HG03521 (cell line): ENCODE results near the gene COL18A1.

Source experiments
- ATAC-seq: cut with Tn5 transposase; IDR thresholded peaks from one replicate; pipeline ENCODE4 v1.9.1; 2021; ENCODE audit warnings: mild to moderate bottlenecking, moderate library complexity; ENCODE audit not compliant: unreplicated experiment

COL18A1 gene

DNA sequence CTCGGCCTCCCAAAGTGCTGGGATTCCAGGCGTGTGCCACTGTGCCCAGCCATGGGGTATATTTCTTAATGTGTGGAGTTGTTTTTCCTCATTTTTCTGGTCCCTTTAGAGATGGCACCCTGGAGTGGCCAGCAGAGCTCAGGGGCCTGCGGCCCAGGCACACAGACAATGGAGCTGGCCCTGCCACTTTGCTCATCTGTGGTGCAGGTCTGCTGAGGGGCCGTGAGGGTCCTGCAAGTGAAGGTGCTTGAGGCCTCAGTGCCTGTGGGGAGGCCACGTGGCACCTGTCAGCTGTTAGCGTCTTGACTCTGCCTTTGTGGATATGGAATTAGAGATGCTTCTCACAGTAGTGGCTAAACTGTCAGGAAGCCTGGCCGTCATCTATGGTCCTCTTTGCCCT is 7.5 kb downstream of the COL18A1 start:
- ATAC-seq, result no peak

DNA sequence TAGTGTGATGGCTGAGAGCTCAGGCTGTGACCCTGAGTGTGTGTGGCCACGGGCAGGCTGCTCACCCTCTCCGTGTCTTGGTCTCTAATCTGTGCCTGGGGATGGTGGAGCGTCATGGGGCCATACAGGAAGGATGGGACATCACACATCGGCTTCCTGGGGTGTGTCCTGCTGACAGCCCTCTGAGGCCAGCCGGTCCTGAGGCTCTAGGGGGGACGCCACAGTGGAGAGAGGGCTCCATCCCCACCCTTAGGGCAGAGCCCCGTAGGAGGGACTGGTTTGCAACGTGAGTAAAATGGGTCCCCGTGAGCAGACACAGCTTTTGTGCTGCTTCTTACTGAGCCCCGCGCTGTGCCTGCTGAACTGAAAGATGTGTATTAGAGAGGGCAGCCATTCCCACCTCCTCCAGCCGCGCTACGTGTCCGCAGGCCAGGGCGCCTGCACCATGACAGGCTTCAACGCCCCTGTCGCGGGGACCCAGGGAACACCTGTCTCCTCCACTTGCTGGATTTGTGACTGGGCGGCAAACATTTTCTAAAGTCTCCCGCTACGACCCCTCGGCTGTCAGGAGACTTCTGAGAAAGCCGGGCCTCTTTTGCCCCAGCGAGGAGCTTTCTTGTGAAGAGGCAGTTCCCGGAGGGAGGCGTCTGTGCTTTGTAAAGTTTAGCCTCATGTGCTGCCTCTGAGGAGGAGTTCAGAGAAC is 8.1 kb downstream of the COL18A1 start:
- no peak for ATAC-seq

DNA sequence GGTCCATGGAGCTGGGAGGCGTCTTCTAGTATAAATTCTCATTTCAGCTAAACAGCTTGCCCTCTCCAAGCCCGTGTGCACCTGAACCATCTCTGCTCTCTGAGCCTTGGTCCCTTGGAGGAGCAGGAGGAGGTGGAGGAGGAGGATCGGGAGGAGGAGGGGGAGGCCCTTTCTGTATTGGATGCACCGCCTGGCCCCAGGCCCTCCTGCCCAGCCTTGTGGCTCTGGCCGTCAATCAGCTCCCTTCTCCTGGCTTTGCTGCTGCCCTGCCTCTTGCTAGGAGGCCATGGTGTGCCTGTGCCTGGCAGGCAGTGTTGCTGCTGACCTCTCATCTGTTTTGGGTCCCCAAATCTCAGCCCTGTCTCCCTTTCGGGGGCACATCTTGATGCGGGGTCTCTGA is 9.0 kb downstream of the COL18A1 start:
- ATAC-seq, result no peak

DNA sequence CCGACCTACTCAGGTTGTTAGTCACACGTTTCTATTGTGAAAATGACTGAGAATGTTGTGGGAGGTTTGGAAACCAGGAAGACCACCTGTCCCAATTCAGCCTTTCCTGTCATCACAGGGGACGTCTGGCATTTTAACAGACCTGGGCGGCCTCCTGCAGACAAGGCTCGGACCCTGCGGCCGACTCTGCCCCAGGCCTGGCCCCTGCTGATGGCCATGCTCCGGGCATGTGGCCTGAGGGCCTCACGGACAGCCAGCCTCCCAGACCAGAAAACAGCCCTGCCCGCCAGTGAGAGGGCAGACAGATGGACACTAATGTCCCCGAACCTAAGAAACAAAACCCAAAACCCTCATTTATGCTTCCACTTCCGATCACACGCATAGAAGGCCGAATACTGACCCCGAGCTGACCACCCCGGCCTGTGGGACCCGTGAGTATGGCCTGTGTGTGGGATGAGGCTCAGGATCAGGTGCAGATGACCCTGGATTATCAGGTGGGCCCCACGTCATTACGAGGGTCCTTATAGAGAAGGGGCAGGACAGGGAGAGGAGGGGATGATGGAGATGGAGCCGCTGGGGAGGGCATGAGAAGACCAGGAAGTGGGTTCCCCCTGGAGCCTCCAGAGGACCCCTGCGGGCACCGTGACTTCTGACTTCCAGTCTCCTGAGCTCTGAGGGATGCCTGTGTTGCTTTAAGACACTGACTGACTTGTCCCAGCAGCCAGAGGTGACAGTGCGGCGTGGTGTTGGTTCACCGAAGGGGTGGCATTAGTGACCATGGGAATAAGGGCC is 9.6 kb downstream of the COL18A1 start:
- ATAC-seq, result no peak

DNA sequence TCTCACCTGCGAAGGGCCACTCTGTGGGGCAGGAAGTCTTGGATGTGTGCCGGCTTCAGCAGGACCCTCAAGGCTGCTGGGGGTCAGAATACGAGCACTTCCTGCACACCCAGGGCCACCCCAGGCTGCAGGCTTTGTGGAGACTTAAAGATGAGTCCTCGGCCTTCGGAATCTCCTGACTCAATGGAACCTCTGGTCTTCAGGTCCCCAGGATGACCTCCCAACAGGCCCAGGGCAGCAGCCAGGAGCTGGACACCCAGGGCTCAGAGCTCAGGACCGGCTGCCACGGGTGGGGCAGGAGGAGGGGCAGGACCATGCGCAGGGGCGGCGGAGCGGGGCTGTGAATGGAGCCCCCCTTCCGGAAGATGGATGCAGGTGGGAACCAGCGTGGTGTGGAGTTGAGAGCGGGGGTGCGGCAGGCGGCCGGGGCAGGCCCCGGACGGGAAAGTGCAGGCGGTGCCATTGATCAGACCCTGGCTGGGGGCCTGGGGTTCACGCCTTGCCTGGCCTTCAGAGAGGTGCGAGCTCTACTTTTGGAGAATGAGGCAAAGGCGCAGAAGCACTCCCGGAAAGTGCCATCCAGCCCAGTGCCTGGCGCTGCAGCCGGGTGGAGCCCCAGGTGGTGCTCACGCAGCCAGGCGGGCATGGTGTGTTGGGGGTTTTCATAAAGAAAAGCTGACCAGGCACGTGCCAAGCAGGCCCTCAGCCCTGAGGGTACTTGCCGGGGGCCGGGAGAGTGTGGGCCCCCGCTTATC is 10.4 kb downstream of the COL18A1 start:
- no peak for ATAC-seq

DNA sequence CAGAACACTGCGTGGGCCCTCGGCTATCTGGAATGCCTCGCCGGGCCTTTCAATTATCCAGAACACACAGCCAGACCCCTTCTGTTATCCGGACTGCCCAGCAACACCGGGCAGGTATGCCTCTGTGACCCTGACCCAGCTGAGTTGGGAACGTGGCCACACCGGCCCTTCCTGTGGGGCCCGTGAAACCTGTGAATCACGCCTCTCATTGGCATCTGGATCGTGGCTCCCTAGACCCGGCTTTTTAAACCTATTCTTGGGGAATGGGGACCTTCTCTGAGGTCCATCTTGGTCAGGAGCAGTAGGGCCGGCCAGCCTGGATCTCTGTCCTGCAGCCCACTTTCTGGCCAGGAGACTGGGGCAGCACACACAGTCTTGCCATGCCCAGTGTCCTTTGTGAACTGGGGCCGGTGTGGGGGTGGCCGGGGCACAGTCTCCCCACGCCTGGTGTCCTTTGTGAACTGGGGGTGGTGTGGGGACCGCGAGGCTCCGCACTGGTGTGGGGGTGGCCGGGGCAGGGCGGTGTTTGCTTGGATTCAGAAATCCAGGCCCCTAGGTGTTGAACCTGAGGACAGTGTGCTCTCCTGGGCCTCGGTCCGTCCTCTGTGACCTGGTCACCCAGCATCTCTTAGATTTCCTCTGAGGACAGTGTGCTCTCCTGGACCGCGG is 11.1 kb downstream of the COL18A1 start:
- no peak for ATAC-seq

DNA sequence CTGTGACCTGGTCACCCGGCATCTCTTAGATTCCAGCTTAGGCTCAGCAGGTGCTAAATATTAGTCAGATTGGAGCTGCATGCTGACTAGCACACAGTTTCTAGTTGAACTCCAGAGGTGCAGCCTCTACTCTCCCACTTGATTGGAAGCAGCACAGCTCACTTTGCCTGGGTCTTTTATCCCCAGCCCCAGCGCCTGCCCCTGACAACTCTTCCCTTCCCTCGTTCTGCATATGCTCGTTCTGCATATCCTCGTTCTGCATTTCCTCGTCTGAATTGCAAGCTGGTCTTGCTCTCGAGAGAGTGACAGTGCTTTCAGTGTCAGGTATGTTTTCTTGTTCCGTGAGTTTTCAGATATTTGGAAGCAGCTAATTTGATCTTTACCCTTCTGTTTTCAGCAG is 11.7 kb downstream of the COL18A1 start:
- ATAC-seq, result no peak

DNA sequence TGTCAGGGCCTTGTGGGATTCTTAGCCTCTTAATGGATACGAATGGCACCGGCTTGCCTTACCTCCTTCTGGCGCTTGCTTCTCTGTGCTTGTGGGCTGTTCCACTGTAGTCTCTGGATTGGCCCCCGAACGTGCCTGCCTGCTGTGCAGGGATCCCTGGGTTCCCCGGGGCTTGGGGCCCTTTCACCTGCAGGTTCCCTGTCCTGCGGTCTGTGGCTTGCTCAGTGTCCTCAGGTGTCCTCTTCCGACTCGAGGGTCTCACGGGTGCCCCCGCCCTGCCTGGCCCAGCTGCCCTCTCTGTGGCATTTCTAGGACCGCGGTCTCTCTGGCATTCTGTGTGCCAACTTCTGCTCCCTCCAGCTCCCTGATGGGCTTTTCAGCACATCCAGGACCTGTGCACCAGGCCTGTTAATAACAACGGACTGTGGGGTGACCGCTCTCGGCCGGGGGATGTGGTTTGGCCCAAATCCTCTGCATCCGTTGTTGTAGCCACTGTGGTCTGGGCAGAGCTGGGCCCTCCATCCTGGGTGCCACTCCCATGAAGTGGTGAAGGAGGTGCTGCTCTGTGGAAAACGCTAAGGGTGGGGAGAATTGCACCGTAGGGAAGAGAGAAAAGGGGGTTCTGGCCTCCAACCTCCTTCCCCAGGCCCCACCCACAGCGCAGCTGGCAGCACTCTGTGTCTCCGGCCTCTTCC is 12.4 kb downstream of the COL18A1 start:
- no peak for ATAC-seq

DNA sequence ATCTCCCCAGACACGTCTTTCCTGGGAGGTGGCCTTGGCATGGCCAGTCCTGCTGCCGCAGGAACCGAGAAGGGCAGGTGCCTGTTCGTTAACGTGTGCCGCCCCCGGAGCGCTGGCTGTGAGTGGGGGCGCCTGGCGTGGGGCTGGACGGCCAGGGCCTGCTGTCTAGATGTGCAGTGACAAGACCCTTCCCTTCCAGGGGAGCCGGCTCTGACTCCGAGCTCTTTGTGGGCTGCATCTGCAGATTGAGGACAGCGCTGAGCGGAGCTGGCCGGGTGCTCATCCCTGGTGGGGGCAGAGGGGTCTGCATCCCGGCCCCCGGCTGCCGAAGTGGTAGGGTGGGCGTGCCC is 13.0 kb downstream of the COL18A1 start:
- ATAC-seq, result no peak

DNA sequence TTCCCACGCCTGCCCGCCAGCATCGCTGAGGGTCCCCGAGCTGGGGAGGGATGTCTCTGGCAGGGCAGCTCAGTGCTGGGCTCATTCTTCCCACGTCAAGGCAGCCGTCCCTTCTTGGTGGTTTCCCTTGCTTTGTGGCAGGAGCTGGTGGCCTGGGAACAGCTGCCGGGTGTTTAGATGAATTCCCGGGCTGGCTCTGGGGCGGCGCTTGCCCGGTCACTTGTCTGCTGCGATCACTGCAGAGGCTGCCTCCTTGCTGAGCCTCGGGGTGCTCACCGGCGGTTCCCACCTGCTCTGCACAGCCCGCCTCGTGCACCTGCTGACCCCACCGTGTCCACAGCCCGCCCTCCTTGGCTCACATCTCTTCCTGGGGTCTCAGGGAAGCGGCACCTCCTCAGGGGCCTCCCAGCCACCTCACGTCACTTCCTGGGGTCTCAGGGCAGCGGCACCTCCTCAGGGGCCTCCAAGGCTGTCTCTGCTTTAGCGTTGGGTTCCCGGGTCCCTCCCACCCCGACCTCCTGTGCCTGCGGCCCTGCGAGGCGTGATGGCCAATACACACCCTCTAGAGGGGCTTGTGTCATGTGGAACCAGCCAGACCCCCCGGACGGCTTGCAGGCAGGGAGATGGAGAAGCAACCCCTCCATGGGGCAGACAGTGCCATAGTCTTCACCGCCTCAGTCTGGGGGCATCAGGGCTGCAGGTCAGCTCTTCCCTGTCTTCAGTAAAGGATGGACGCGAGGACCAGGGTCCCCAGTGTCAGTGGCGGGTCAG is 13.5 kb downstream of the COL18A1 start:
- ATAC-seq, result no peak

DNA sequence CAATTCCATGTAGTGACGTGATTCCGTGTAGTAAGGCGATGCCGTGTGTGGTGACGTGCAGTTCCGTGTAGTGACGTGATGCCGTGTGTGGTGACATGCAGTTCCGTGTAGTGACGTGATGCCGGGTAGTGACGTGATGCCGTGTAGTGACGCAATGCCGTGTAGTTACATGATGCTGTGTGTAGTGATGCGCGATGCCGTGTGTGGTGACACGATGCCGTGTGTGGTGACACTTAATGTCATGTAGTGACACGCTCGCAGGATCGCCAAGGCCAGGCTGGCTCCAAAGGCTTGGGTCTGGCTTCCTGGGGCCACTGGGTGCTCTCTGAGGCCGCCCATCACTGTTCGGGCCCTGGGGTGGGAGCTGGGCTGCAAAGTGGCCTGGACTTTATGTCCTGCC is 14.2 kb downstream of the COL18A1 start:
- ATAC-seq, result no peak

DNA sequence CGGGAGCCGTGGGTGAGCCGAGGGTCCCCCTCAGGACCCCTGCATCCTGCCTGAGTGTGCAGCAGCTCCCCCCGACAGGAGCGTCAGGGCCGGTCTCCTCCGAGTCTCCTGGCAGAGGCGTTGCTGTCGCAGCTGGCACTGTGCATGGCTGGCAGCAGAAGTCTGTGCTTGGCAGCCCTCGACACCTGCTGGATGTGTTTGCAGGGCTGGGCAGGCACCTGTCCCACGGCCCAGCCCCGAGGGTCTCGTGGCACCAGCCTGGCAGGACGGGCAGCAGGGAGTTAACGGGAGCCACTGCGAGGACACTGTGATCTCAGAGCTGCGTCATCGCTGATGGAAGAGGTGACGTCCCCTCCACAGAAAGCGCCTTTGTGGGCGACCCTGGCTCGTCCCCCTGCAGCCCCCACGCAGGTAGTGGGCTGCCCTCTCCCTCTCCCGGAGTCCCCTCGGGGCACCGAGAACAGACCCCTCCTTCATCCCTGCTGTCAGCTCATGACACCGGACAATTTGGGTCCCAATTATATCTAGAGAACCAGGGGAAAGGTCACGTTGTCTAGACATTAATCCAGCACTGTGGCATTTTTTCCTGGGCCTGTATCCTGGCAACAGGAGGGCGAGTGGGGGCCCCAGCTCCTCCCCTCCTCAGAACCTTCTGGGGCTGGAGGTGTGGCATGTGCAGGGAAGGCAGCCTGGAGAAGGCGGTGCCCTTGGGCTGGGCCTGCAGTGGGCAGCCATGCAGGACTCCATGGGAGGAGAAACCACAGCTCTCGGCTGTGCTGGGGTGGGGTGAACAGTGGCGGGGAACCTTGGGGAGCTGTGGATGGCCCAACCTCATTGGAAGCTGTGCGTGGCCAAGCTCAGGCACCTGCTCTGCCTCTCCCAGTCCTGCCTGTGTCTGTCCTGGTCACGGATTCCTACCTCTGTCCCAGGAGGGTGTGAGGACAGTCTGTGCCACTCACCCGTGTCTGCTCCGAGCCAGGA is 15.4 kb downstream of the COL18A1 start:
- ATAC-seq, result no peak

DNA sequence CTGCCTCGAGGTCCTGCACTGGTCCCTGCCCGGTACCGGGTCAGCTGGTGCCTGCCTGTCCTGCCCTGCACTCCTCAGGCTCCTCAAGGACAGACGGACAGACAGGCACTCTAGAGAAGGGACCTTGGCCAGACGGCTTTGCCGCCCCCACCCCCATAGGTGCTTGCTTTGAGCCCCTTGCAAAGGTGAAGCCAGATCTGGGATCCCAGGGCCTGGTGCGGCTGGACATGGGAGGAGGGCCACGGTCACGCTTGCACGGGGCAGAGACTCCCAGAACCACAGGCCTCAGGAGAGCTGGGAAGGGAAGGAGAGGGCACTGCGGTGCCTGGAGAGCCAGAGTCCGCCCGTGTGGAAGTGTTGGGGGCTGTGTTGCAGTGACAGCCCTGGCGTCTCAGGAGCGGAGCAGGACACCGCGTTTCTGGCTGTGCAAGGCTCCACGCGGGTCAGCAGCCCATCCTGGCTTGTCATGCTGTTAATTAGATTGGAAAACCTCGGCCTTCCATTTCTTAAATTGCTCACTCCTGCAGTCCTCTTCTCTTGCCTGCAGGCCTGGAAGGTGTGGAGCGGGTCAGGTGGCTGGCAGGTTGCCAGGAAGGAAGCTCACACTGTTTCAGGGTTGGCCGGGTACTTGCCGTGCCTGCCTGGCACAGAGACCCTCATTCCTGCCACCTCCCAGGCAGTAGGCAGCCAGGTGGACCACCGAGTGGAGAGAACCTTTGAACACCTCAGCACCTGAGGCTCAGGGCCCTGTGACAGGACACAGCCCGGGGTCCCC is 16.3 kb downstream of the COL18A1 start:
- no peak for ATAC-seq

DNA sequence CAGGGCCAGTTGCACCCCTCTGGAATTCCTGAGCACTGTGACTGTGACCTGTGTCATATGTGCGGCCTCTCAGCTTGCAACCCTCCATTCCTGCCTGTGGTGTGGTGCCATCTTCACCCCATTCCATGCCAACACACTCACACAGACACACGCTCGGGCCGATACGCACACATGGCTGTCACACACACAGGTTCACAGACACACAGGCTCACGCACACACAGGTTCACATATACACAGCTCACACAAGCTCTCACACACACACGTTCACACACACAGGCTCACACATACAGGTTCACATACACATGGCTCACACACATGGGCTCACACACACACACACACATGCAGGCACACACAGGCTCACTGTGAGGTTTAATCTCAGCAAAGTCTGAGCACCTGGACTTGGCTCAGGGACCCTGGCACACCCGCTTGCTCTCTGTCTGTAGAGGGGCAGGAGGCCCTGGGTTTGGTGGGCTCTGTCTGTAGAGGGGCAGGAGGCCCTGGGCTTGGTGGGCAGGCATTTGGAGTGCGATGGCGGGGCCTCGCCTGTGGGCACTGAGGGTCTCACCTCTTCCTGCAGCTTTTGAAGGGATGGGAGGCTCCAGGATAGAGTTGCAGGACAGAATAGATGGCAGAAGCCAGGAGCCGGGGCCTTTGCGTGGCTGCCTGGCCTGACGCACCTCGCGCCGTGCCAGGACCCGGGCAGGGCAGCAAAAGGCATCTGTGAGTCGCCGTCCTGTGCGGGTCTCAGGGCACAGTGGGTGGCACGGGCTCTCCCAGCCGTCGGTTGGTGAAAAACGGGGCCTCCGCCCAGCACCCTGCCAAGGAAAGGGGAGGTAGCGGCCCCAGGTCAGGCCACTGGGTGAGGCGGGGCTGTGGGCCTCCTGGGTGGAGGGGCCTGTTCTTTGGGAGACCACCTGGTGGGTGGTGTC is 17.1 kb downstream of the COL18A1 start:
- no peak for ATAC-seq

DNA sequence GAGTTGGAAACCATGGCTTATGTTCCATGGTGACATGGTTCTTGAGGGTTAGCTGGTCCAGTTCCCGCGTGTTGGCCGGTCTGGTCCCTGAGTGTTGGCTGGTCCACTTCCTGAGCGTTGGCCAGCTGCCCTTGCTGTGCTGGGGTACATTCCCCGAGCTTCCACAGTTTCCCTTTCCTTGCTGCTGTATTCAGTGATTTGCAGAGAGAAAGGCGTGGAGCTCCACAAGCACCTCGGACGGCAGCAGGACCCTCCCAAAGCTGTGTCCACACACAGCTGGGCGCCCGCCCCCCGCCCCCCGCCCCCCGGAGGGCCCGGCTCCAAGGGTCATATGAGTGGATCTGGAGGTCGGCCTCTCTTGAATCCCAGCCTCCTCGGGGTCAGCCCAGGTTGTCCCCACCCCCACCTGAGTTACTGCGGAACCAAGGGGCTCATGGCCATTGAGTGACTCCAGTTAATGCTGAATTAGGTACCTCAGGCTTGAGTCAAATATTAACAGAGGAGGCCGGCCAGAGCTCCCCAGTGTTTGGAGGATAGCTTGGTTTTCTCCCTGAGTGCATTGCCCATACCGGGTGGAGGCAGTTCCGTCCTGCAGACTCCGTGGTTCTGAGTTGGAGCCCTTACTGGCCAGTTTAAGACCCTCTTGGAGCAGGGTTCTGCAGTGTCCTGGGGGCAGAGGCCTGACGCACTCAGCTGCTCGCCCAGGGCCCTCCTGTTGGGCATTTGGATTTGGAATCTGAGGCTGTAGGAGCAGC is 18.4 kb downstream of the COL18A1 start:
- no peak for ATAC-seq
